SK-N-SH (cell line): ENCODE measurements around the gene SIRT2. TPM values are rescaled to one million over a fixed set of nuclear protein-coding genes. Genes with fewer than 3 reads are reported as not detected.

Experiments used
- CTCF ChIA-PET: fragments of 300-600, 350-600 bp; formaldehyde crosslinking; extraction: SDS; loops from one replicate; lab custom pipeline; 2021; lab: Yijun Ruan, JAX
- POLR2A ChIA-PET: fragments of 350-600 bp; sonication (Branson Sonifier 250); formaldehyde crosslinking; extraction: SDS; loops from one replicate; lab custom pipeline; 2020; ENCODE audit warnings: antibody characterized with exemption, inconsistent platforms; lab: Yijun Ruan, JAX
- DNase-seq: peaks from one replicate; pipeline ENCODE4 v3.0.0; 2012
- H2AFZ ChIP-seq: fragments of 200-600 bp; sonication (generic); 2 replicates; pipeline ENCODE4 v1.8.1; 2016; ENCODE audit warnings: antibody characterized with exemption, mild to moderate bottlenecking, low read depth
- H3F3A ChIP-seq: fragments of 200-600 bp; sonication (generic); replicated peaks from 2 replicates; pipeline ENCODE3; 2016; ENCODE audit warnings: antibody characterized with exemption, mild to moderate bottlenecking; ENCODE audit not compliant: insufficient read depth
- H3K27ac ChIP-seq, 2 experiments: fragments of 200-500 bp in 1 of 2; fragments of 200-600 bp in 1 of 2; sonication (Bioruptor generic) in 1 of 2; sonication (generic), shearing (Covaris generic) in 1 of 2; 2 replicates each; pipeline versions ENCODE4 v1.5.1 to v1.6.1; 2014 to 2016; ENCODE audit warnings: low read depth in 2 of 2, inconsistent platforms in 1 of 2, low read length in 1 of 2, mild to moderate bottlenecking in 1 of 2, mixed read lengths in 1 of 2
- H3K27me3 ChIP-seq: fragments of 200-600 bp; sonication (generic), shearing (Covaris generic); 2 replicates; pipeline ENCODE4 v1.6.1; 2016; ENCODE audit warnings: mixed run types; ENCODE audit not compliant: insufficient read depth
- H3K36me3 ChIP-seq, 2 experiments: fragments of 200-500 bp in 1 of 2; fragments of 200-600 bp in 1 of 2; sonication (Bioruptor generic) in 1 of 2; sonication (generic) in 1 of 2; replicated peaks in 1 of 2; 2 replicates each; pipeline versions ENCODE3 to v1.5.1; 2014 to 2016; ENCODE audit warnings: low read length in 1 of 2, mild to moderate bottlenecking in 1 of 2; ENCODE audit not compliant: insufficient read depth in 2 of 2, control insufficient read depth in 1 of 2
- H3K4me1 ChIP-seq, 2 experiments: fragments of 200-500 bp in 1 of 2; fragments of 200-600 bp in 1 of 2; sonication (Bioruptor generic) in 1 of 2; sonication (generic), shearing (Covaris generic) in 1 of 2; 2 replicates each; pipeline versions ENCODE4 v1.5.1 to v1.6.1; 2014 to 2016; ENCODE audit warnings: low read depth in 1 of 2, low read length in 1 of 2, mixed run types in 1 of 2; ENCODE audit not compliant: insufficient read depth in 2 of 2, control insufficient read depth in 1 of 2
- H3K4me2 ChIP-seq: fragments of 200-600 bp; sonication (generic), shearing (Covaris generic); 2 replicates; pipeline ENCODE4 v1.6.1; 2017; ENCODE audit warnings: mixed run types
- H3K4me3 ChIP-seq, 2 experiments: fragments of 200-500 bp in 1 of 2; fragments of 200-600 bp in 1 of 2; sonication (Bioruptor generic) in 1 of 2; sonication (generic), shearing (Covaris generic) in 1 of 2; 2 replicates each; pipeline versions ENCODE4 v1.5.1 to v1.8.1; 2014 to 2016; ENCODE audit warnings: low read depth in 2 of 2, inconsistent platforms in 1 of 2, low read length in 1 of 2, mild to moderate bottlenecking in 1 of 2, mixed read lengths in 1 of 2, moderate library complexity in 1 of 2
- H3K79me2 ChIP-seq: fragments of 200-600 bp; sonication (generic); 2 replicates; pipeline ENCODE4 v1.8.1; 2017; ENCODE audit warnings: mild to moderate bottlenecking; ENCODE audit not compliant: insufficient read depth
- H3K9ac ChIP-seq: fragments of 200-600 bp; sonication (generic); 2 replicates; pipeline ENCODE4 v1.6.1; 2017; ENCODE audit warnings: mixed run types
- H3K9me2 ChIP-seq: fragments of 200-600 bp; sonication (generic); 2 replicates; pipeline ENCODE4 v1.6.1; 2017; ENCODE audit warnings: mixed run types
- H3K9me3 ChIP-seq: fragments of 200-600 bp; sonication (generic); 2 replicates; pipeline ENCODE4 v1.6.1; 2017; ENCODE audit warnings: mixed run types, mild to moderate bottlenecking, moderate library complexity
- H4K20me1 ChIP-seq: fragments of 200-600 bp; sonication (generic); 2 replicates; pipeline ENCODE4 v1.6.1; 2017; ENCODE audit warnings: mild to moderate bottlenecking, mixed run types; ENCODE audit not compliant: insufficient read depth
- CHD2 ChIP-seq: fragments of 150-350 bp; IDR thresholded peaks from 2 replicates; pipeline ENCODE4 v1.6.1; 2018; ENCODE audit warnings: low read length; ENCODE audit not compliant: partially characterized antibody
- ELF1 ChIP-seq: IDR thresholded peaks from 2 replicates; pipeline ENCODE4 v1.4.0; 2012
- EP300 ChIP-seq, 2 experiments: IDR thresholded peaks; 2 replicates each; pipeline versions ENCODE4 v1.4.0 to v1.6.1; 2012; ENCODE audit warnings: borderline replicate concordance in 1 of 2, low read depth in 1 of 2, low read length in 1 of 2
- EZH2phosphoT487 ChIP-seq: fragments of 200-600 bp; sonication (generic); IDR thresholded peaks from 2 replicates; pipeline ENCODE4 v1.6.1; 2017; ENCODE audit warnings: low read depth, mixed run types, mild to moderate bottlenecking, antibody characterized with exemption, moderate library complexity, borderline replicate concordance
- FOSL2 ChIP-seq: IDR thresholded peaks from 2 replicates; pipeline ENCODE4 v1.4.0; 2012; ENCODE audit warnings: low read depth, mild to moderate bottlenecking, moderate library complexity, borderline replicate concordance
- FOXJ3 ChIP-seq: sonication (generic); formaldehyde crosslinking; IDR thresholded peaks from 2 replicates; pipeline ENCODE4 v1.5.1; 2020; ENCODE audit warnings: mild to moderate bottlenecking, missing genetic modification reagents
- FOXM1 ChIP-seq: IDR thresholded peaks from 2 replicates; pipeline ENCODE4 v1.4.0; 2012; ENCODE audit warnings: low read depth, mild to moderate bottlenecking
- GABPA ChIP-seq: IDR thresholded peaks from 2 replicates; pipeline ENCODE4 v1.4.0; 2012; ENCODE audit warnings: low read depth, mild to moderate bottlenecking
- GATA2 ChIP-seq: sonication (generic); formaldehyde crosslinking; IDR thresholded peaks from 2 replicates; pipeline ENCODE4 v1.5.0; 2020; ENCODE audit warnings: mild to moderate bottlenecking, missing genetic modification reagents
- JUND ChIP-seq: IDR thresholded peaks from 2 replicates; pipeline ENCODE4 v1.4.0; 2012
- MEF2A ChIP-seq: IDR thresholded peaks from 2 replicates; pipeline ENCODE4 v1.4.0; 2012; ENCODE audit warnings: low read depth, borderline replicate concordance
- MXI1 ChIP-seq: IDR thresholded peaks from 2 replicates; pipeline ENCODE4 v1.6.1; 2012; ENCODE audit warnings: mild to moderate bottlenecking, low read depth, low read length, improper control_type of control experiment
- NFIC ChIP-seq: IDR thresholded peaks from 2 replicates; pipeline ENCODE4 v1.4.0; 2012; ENCODE audit warnings: borderline replicate concordance
- NRF1 ChIP-seq: IDR thresholded peaks from 2 replicates; pipeline ENCODE4 v1.6.1; 2012; ENCODE audit warnings: low read depth, mild to moderate bottlenecking, low read length
- POLR2AphosphoS5 ChIP-seq: IDR thresholded peaks from 2 replicates; pipeline ENCODE4 v1.6.1; 2012; ENCODE audit warnings: low read depth, low read length
- RFX5 ChIP-seq: IDR thresholded peaks from 2 replicates; pipeline ENCODE4 v1.6.1; 2012; ENCODE audit warnings: mild to moderate bottlenecking, improper control_type of control experiment, low read length
- SIN3A ChIP-seq: IDR thresholded peaks from 2 replicates; pipeline ENCODE4 v1.6.1; 2012; ENCODE audit warnings: low read depth, mild to moderate bottlenecking, low read length, moderate library complexity, borderline replicate concordance
- SMC3 ChIP-seq: IDR thresholded peaks from 2 replicates; pipeline ENCODE4 v1.6.1; 2012; ENCODE audit warnings: low read depth, low read length, improper control_type of control experiment
- YY1 ChIP-seq: IDR thresholded peaks from 2 replicates; pipeline ENCODE4 v1.4.0; 2012; ENCODE audit warnings: low read depth, mild to moderate bottlenecking
- WGBS: methylation state at CpG from one replicate; pipeline ENCODE4 v1.1.6; 2017; ENCODE audit warnings: low lambda C conversion rate; 5-methylcytosine and 5-hydroxymethylcytosine counted together
- polyA plus RNA-seq, 3 experiments: library from polyadenylated mRNA; depleted of rRNA; stranded (reverse); fragments of >200 nt; gene quantifications; 2 replicates each; pipeline ENCODE4 v1.2.3, GENCODE V29; 2012
- TF ChIP-seq, protein P1 (sequence below): IDR thresholded peaks from 2 replicates; pipeline ENCODE4; 2012
- TF ChIP-seq, protein P2 (sequence below): IDR thresholded peaks from 2 replicates; pipeline ENCODE4 v1.4.0; 2012; ENCODE audit warnings: low read depth, borderline replicate concordance
- TF ChIP-seq, protein P3 (sequence below): fragments of 150-350 bp; IDR thresholded peaks from 2 replicates; pipeline ENCODE4 v1.6.1; 2017; ENCODE audit warnings: antibody characterized with exemption, low read length, low read depth, borderline replicate concordance
- TF ChIP-seq, protein P4 (sequence below): IDR thresholded peaks from 2 replicates; pipeline ENCODE4 v1.4.0; 2012; ENCODE audit warnings: low read depth

Gene SIRT2
- polyA plus RNA-seq, 1 of the 3 experiments (the other 2 are of a cell fraction) = 39.3 TPM

DNA sequence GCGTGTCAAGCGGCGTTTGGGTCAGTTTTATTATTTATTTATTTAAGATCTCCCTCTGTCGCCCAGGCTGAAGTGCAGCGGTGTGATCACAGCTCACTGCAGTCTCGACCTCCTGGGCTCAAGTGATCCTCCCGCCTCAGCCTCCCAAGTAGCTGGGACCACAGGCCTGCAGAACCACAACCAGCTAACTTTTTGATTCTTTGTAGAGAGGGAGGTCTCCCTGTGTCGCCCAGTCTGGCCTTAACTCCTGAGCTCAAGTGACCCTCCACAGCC lies 32.0 kb upstream of the SIRT2 start:
- peak overlapping the region; percentile 80 to 81 for H3K4me3 ChIP-seq
- no peaks in the 10 kb centered on the region for H3K27me3 ChIP-seq
- no peak overlapping the region; a peak in 1 of 4 replicates for H3K27ac ChIP-seq
- no peak for DNase-seq
- H2AFZ ChIP-seq = no peak overlapping the region
- no peaks in the 10 kb centered on the region for H3K9me3 ChIP-seq
- H3K9me2 ChIP-seq = no peaks in the 10 kb centered on the region
- WGBS = 8% methylated on average over 8 of the region's 8 CpGs
- TF ChIP-seq GABPA (no peak), FOXJ3 (CRISPR knock-in tag) (no peak), NFIC (no peak), FOSL2 (no peak), SMC3 (no peak), GATA2 (CRISPR knock-in tag) (no peak), MEF2A (no peak), RFX5 (no peak), CHD2 (no peak)
- ChIA-PET POLR2A (interaction anchor here (0.7 to 1.7 kb wide), 2 partner anchors 29 to 284 kb away, joined by 3 to 8 read pairs; partner anchors contain the start of gene ACTN4), CTCF (interaction anchor here (1.0 to 3.0 kb wide), 6 partner anchors 13 to 61 kb away, joined by 3 to 23 read pairs (median 10); partner anchors contain the start of genes FBXO17, NFKBIB and SIRT2)
- H3K9ac ChIP-seq = peak overlapping the region; percentile 85
- peaks cover 8% of the 10 kb centered on the region for H3F3A ChIP-seq
- H3K79me2 ChIP-seq = peaks cover 53% of the 10 kb centered on the region
- H3K4me2 ChIP-seq = peak overlapping the region; percentile 93
- H3K36me3 ChIP-seq = peaks cover 6 to 33% of the 10 kb centered on the region in 2 experiments
- H4K20me1 ChIP-seq = no peaks in the 10 kb centered on the region
- peaks cover 0 to 12% of the 10 kb centered on the region in 2 experiments; a peak in 1 of 4 replicates for H3K4me1 ChIP-seq

DNA sequence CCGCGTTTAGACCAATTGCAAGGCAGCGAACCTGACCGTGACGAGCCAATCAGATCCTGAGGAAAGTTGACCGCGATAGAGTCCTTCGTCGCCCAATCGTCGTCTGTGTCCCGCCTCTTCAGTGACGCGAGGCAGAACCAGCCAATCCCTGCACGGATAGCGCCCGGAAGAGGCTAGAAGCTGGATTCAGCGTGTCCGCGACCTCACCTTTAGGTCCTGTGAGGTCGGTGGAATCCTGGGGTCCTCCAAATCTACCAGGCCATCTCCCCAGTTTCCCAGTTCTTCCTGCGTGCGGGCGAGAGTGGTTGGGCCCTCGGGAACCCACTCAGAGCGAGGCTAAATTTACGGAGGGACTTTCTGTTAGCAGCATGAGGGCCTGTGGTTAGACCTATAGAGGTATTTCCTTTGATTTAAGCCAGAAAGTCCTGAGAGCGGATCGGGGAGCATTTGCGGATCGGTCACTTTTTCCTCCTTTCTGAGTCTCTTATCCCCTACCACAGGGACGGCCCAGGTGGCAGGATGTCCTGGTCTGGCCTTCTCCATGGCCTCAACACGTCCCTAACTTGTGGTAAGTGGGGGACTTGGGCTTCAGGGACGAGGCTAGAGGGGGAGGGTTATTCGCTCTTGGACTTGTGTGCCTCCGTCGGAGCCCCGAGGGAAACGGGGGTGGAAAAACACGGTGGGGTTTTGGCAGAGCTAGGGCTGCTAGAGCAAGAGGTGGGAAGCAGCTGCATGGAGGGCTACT lies 31.5 kb upstream of the SIRT2 start, which contains the start of gene MRPS12:
Gene MRPS12 (plus strand): TSS at position 169 of the 745 bp plus-strand sequence. CDS start 351 bp downstream, at position 520.
- Histone ChIP-seq H3K27me3 (no peaks in the 10 kb centered on the region), H3K36me3 (peaks cover 6 to 33% of the 10 kb centered on the region in 2 experiments), H2AFZ (peak within 1 kb of the TSS; percentile 76), H4K20me1 (no peaks in the 10 kb centered on the region), H3K27ac (peak within 1 kb of the TSS; percentile 87 to 92), H3K9me2 (no peaks in the 10 kb centered on the region), H3K9ac (peak within 1 kb of the TSS; percentile 85), H3F3A (peaks cover 8% of the 10 kb centered on the region), H3K79me2 (peaks cover 53% of the 10 kb centered on the region), H3K4me2 (peak within 1 kb of the TSS; percentile 93), H3K4me1 (peaks cover 0 to 11% of the 10 kb centered on the region in 2 experiments; a peak in 1 of 4 replicates), H3K4me3 (peak within 1 kb of the TSS; percentile 80 to 81), H3K9me3 (no peaks in the 10 kb centered on the region)
- 1% methylated on average over 30 of the region's 40 CpGs for WGBS
- DNase-seq = peak; percentile 97
- CTCF ChIA-PET = interaction anchor here (0.6 to 3.0 kb wide), 44 partner anchors 10 to 544 kb away, joined by 3 to 24 read pairs (median 4); partner anchors contain the start of genes CCER2, ECH1, FAM98C and FBXO17
- POLR2A ChIA-PET = interaction anchor here (0.7 to 1.7 kb wide), 10 partner anchors 9 to 387 kb away, joined by 3 to 8 read pairs (median 4); partner anchors contain the start of gene ACTN4
- peak; percentile 92 for TF ChIP-seq MXI1
- no peak for TF ChIP-seq NRF1
- peak; percentile 84 for TF ChIP-seq ELF1
- peak; percentile 45; the same call in 1 of the 2 replicates for TF ChIP-seq RFX5
- TF ChIP-seq, protein P1, sequence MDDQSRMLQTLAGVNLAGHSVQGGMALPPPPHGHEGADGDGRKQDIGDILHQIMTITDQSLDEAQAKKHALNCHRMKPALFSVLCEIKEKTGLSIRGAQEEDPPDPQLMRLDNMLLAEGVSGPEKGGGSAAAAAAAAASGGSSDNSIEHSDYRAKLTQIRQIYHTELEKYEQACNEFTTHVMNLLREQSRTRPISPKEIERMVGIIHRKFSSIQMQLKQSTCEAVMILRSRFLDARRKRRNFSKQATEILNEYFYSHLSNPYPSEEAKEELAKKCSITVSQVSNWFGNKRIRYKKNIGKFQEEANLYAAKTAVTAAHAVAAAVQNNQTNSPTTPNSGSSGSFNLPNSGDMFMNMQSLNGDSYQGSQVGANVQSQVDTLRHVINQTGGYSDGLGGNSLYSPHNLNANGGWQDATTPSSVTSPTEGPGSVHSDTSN = peak; percentile 85
- TF ChIP-seq NFIC = no peak
- no peak for TF ChIP-seq EZH2phosphoT487
- peak; percentile 81 for TF ChIP-seq CHD2
- peak; percentile 80 for TF ChIP-seq POLR2AphosphoS5
- TF ChIP-seq, protein P2, sequence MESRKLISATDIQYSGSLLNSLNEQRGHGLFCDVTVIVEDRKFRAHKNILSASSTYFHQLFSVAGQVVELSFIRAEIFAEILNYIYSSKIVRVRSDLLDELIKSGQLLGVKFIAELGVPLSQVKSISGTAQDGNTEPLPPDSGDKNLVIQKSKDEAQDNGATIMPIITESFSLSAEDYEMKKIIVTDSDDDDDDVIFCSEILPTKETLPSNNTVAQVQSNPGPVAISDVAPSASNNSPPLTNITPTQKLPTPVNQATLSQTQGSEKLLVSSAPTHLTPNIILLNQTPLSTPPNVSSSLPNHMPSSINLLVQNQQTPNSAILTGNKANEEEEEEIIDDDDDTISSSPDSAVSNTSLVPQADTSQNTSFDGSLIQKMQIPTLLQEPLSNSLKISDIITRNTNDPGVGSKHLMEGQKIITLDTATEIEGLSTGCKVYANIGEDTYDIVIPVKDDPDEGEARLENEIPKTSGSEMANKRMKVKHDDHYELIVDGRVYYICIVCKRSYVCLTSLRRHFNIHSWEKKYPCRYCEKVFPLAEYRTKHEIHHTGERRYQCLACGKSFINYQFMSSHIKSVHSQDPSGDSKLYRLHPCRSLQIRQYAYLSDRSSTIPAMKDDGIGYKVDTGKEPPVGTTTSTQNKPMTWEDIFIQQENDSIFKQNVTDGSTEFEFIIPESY = no peak
- no peak for TF ChIP-seq FOXM1
- peak; percentile 64; the same call in 1 of the 2 replicates for TF ChIP-seq SIN3A
- no peak for TF ChIP-seq YY1
- TF ChIP-seq, protein P3, sequence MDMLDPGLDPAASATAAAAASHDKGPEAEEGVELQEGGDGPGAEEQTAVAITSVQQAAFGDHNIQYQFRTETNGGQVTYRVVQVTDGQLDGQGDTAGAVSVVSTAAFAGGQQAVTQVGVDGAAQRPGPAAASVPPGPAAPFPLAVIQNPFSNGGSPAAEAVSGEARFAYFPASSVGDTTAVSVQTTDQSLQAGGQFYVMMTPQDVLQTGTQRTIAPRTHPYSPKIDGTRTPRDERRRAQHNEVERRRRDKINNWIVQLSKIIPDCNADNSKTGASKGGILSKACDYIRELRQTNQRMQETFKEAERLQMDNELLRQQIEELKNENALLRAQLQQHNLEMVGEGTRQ = 0 out of 2 replicates have a peak, but pooled peaks have one; percentile 5
- TF ChIP-seq MEF2A = no peak
- TF ChIP-seq, protein P4, sequence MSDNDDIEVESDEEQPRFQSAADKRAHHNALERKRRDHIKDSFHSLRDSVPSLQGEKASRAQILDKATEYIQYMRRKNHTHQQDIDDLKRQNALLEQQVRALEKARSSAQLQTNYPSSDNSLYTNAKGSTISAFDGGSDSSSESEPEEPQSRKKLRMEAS = peak; percentile 48; the same call in 1 of the 2 replicates
- no peak for TF ChIP-seq FOXJ3 (CRISPR knock-in tag)
- TF ChIP-seq JUND = no peak
- no peak for TF ChIP-seq EP300 (IDR thresholded peaks at IDR 0.05; ENCODE audit: borderline replicate concordance in 1 of 2, low read depth in 1 of 2, low read length in 1 of 2)
